Measurements from ENCODE around the gene SIVA1.

SIVA1 gene, protein sequence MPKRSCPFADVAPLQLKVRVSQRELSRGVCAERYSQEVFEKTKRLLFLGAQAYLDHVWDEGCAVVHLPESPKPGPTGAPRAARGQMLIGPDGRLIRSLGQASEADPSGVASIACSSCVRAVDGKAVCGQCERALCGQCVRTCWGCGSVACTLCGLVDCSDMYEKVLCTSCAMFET

DNA sequence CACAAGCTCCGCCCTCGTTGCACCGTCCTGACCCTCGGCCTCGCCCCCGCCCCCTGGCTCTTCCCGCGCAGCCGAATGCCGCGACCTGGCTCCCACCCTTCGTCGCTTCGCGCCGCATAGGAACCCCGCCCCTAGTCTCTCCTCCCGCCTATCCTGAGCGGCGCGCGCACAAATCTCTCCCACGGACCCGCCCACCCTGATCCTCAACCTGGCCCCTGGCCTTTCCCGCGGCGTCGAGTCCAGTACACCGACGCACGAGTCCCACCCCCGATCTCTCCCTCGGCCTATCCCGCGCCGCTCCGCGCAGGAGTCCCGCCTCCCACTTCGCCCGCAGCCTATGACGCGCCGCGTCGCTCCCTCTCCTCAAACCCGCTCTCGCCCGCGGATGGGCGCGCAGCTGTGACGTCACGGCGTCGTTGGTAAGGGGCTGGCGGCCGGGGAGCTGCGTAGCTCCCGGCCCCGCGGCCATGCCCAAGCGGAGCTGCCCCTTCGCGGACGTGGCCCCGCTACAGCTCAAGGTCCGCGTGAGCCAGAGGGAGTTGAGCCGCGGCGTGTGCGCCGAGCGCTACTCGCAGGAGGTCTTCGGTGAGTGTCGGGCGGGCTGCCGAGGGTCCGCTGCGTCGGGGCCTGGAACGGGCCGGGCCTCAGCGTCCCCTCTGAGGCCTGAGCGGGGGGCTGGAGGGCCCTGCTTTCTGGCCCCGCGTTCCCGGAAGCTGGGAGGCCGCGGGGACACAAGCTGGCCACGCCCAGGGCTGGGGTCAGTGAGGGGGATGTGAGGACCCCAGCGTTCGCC, at the start of gene SIVA1:
TSS of gene SIVA1 (plus strand) at position 413 of the 793 bp plus-strand sequence. CDS start at position 468, 55 bp downstream.
- in situ Hi-C loops (cut with MboI; ENCODE audit: low sequenced_read_pairs) = no loop called here

DNA sequence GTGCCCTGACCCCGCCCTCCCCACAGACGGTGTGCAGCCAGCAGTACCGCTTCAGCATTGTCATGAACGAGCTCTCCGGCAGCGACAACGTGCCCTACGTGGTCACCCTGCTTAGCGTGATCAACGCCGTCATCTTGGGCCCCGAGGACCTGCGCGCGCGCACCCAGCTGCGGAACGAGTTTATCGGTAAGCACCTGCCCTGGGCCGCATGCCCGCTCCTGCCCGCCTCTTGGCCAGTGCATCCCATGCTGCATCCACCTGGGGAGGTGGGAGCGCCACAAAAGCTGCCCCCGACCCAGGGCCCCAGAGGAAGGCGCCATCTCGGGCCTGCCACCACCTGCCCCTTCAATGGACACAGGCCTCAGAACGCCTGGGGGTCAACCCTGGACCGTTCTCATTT, 49.7 kb upstream of the SIVA1 start:
- in situ Hi-C loops (cut with MboI; ENCODE audit: low sequenced_read_pairs) = no loop called here

DNA sequence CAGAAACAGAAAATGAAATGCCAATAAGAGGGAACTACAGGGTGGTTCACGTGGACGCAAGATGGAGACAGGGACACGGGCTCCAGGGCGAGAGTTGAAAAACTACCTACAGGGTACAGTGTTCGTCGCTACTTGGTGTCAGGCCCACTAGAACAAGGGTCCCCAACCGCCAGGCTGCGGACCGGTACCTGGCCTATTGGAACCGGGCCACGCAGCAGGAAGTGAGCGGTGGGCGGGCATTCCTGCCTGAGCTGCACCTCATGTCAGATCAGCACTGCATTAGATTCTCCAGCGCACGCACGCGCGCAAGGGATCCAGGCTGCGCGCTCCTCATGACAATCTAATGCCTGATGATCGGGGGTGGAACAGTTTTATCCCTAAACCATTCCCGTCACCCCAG, 48.7 kb upstream of the SIVA1 start:
- in situ Hi-C loops (cut with MboI; ENCODE audit: low sequenced_read_pairs) = no loop called here

GRCh38 chr14:104705340-104706047, 47.5 kb upstream of the SIVA1 start:
- in situ Hi-C loops (cut with MboI; ENCODE audit: low sequenced_read_pairs) = no loop called here

DNA sequence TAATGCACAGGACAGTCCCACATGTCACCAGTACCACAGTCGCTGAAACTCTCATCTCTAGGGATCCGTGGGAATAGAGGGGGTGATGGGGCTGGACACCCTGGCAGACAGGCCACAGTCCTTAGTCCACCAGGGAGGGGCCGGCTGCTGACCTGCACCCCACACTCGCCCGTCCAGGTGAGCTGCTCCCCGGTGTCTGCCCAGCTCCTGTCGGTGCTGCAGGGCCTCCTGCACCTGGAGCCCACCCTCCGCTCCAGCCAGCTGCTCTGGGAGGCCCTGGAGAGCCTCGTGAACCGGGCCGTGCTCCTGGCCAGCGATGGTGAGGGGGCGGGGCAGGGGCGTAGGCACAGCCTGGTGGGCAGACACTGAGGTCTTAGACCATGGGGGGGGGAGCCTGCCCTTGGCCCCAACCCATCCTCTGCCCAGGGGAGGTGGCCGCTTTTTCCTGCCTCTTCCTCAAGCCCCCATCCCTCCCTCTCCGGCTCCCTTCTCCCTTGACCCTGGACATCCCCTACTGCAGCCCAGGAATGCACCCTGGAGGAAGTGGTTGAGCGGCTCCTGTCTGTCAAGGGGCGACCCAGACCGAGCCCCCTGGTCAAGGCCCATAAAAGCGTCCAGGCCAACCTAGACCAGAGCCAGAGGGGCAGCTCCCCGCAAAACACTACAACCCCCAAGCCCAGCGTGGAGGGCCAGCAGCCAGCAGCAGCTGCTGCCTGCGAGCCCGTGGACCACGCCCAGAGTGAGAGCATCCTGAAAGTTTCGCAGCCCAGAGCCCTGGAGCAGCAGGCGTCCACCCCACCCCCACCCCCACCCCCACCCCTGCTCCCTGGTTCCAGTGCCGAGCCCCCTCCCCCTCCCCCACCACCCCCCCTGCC, 46.0 kb upstream of the SIVA1 start:
- in situ Hi-C loops (cut with MboI; ENCODE audit: low sequenced_read_pairs) = no loop called here

GRCh38 chr14:104707608-104708595, 45.0 kb upstream of the SIVA1 start:
- in situ Hi-C loops (cut with MboI; ENCODE audit: low sequenced_read_pairs) = no loop called here

DNA sequence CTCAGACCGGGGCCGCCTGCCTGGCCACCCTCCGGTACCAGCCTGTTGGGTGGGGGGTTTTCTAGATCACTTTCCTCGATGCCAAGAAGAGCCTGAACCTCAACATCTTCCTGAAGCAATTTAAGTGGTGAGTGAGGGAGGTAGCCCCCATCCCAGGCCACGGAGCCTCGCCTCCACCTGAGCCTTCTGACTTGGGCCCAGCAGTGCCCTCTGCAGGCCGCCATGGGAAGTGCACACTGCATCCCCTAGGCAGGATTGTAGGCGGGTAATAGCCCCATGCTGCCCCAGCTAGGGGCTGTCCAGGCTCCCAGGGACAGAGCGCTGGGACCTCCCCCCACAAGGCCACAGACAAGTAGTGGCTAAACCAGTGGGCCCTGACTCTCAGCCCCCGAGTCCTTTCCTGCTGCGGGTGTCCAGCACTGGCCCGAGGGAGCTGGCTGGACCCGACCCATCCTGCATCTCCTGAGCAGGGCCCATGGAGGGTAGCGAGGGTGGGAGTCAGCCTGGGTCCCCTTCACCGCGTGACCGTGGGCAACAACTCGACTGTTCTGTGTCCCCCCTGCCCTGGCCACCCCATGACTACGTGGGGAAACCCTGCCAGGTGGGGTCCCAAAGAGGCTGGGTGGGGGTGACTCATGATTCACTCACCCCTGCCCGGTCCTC, 44.2 kb upstream of the SIVA1 start:
- in situ Hi-C loops (cut with MboI; ENCODE audit: low sequenced_read_pairs) = no loop called here

- in situ Hi-C loops (cut with MboI; ENCODE audit: low sequenced_read_pairs) = no loop called here
Observed at GRCh38 chr14:104709387-104710039, 43.4 kb upstream of the SIVA1 start.

DNA sequence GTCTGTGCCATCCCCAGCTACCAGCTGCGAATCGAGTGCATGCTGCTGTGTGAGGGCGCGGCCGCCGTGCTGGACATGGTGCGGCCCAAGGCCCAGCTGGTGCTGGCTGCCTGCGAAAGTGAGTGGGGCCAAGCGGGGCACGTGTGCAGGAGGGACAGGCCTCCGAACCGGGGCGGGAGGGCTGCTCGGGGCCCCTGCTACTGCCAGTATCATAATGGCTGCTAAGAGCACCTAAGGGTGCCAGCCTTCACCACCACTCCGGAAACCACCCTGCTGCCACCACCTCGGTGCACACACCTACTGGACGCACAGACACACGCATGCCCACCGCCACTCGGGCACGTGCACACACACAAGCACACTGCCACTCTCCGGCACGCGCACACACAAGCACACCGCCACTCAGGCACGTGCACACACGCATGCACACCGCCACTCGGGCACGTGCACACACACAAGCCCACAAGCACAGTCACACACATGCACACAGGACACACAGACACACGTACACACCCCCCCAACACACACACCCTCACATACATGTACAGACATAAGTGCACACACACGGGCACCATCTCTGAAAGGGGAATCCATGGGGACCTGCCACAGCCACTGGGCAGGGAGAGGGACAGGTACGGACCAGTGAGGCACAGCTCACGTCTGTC, 42.7 kb upstream of the SIVA1 start:
- in situ Hi-C loops (cut with MboI; ENCODE audit: low sequenced_read_pairs) = no loop called here

DNA sequence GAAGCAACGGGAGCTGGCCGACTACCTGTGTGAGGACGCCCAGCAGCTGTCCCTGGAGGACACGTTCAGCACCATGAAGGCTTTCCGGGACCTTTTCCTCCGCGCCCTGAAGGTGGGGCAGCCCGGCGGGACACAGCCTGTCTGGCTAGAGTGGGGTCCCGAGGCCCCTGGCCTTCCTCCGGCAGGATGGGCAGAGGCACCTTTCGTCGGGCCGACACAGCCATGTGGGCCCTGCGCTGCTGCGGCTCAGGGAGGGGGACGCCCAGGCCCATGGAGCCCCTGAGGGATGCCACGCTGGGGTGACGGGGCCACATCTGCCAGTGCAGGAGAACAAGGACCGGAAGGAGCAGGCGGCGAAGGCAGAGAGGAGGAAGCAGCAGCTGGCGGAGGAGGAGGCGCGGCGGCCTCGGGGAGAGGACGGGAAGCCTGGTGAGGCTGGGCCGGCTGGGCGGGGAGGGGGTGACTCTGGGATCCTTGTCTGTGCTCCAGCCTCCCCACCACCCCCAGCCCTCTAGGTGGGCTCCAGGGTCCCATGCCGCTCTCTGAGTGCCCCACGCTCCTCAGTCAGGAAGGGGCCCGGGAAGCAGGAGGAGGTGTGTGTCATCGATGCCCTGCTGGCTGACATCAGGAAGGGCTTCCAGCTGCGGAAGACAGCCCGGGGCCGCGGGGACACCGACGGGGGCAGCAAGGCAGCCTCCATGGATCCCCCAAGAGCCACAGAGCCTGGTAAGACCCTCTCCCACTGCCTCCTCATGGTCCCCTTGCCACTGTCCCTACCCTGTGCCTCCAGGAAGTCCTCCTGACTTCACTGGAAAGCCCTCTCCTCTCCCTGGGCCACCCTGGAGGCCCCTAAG, 39.8 kb upstream of the SIVA1 start:
- in situ Hi-C loops (cut with MboI; ENCODE audit: low sequenced_read_pairs) = no loop called here

GRCh38 chr14:104714066-104714465, 38.9 kb upstream of the SIVA1 start:
- in situ Hi-C loops (cut with MboI; ENCODE audit: low sequenced_read_pairs) = no loop called here

DNA sequence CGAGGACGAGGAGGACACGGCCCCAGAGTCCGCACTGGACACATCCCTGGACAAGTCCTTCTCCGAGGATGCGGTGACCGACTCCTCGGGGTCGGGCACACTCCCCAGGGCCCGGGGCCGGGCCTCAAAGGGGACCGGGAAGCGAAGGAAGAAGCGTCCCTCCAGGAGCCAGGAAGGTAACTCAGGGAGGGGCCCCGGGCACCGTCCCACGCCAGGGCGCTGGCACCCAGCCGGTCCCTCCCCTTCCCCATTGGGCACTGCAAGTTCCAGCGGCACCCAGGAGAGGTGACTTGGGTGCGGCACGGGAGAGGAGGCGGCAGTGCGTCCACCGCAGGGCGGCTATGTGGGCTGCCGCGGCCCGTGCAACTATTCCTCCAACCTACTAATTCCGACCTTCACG, 38.3 kb upstream of the SIVA1 start:
- in situ Hi-C loops (cut with MboI; ENCODE audit: low sequenced_read_pairs) = no loop called here

DNA sequence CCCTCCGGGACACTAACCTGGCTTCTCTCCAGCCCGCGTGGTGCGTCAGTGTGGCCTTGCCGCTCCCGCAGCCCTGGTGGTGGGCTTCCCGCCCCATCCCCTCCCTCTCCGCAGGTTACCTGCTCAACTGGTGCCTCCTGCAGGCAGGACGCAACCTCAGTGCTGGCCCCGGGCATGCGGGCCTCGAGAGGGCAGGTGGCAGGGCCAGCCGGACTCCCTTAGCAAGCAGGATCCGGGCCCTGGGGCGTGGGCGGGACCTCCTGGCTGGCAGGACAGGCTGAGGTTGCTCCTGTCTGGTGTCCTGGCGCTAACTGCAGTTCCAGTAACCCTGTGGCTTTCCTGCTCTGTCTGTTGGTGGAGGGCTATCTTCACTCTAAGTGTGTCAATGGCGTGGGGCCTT, 37.5 kb upstream of the SIVA1 start:
- in situ Hi-C loops (cut with MboI; ENCODE audit: low sequenced_read_pairs) = no loop called here

DNA sequence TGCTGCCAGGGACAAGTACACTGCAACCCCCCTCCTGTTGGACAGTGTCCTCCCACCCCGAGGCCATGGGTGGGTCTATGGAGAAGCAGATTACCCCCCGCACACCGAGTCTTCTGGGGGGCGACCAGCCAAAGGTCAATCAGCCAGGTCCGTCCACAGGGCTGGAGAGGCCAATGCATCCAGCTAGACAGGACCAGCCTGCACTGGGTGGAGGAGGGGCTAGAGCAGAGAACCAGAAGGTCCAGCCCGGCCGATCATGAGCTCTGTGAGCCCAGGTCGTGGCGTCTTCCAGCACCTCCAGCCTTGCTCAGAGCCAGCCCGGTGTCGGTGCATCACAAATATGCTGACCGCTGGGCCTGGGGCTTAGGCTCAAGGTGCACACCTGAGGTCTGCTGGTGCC, 37.1 kb upstream of the SIVA1 start:
- in situ Hi-C loops (cut with MboI; ENCODE audit: low sequenced_read_pairs) = no loop called here

GRCh38 chr14:104717137-104717536, 35.8 kb upstream of the SIVA1 start:
- in situ Hi-C loops (cut with MboI; ENCODE audit: low sequenced_read_pairs) = no loop called here

GRCh38 chr14:104717646-104718045, 35.3 kb upstream of the SIVA1 start:
- in situ Hi-C loops (cut with MboI; ENCODE audit: low sequenced_read_pairs) = no loop called here

DNA sequence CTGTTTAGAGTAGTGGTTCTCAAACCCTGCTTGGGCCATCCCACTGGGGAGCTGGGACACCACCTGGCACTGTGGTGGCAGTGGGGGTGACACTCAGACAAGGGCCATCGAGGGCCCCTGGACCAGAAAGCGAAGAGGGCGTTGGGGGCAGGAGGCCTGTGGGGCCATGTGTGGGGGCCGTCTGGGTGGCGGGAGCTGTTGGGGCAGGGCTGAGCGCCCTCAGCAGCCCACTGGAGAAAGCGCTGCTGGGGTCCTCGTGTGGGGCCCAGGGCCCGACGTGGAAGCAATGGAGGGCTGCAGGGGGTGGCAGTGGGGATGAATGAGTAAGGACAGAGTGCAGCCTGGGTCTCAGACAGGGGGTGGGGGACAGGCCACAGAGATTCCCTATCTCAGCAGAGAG, 34.8 kb upstream of the SIVA1 start:
- in situ Hi-C loops (cut with MboI; ENCODE audit: low sequenced_read_pairs) = no loop called here
